Measurements from ENCODE around the gene KCNK7. TPM values are rescaled to one million over a fixed set of nuclear protein-coding genes. Genes with fewer than 3 reads are reported as not detected.

Gene KCNK7
- polyA plus RNA-seq, 1 of the 3 experiments (the other 2 are of a cell fraction) = 0.58 TPM

DNA sequence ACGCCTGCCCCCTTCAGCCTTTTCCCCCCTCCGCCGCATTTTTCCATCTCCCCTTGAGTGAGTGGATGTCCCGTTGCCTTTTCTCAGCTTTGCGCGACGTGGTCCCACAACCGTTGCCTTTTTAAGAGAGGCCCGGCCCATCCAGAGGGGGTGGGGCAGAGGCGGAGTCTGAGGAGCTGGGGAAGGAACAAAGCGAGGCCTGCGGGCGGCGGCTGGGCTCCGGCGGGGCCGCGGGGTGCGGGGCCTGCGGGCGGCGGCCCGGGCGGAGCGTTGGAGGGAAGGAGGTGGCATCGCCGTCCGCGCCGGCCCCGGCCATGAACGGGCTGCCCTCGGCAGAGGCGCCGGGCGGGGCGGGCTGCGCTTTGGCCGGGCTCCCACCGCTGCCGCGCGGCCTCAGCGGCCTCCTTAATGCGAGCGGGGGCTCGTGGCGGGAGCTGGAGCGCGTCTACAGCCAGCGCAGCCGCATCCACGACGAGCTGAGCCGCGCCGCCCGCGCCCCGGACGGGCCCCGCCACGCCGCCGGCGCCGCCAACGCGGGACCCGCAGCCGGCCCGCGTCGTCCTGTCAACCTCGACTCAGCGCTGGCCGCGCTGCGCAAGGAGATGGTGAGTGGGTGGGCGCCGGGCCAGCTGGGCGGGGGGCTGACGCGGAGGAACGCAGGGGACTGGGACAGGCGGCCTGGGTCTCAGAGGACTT is 23.1 kb downstream of the KCNK7 start, which contains the start of gene FAM89B:
TSS of gene FAM89B (plus strand) at position 183 of the 696 bp plus-strand sequence. CDS start at position 315, 132 bp downstream.
- Histone ChIP-seq H3F3A (replicated peaks; ENCODE audit: insufficient read depth) (peaks cover 43% of the 10 kb centered on the region), H3K79me2 (ENCODE audit: insufficient read depth) (peaks cover 67% of the 10 kb centered on the region), H3K9me2 (no peaks in the 10 kb centered on the region), H4K20me1 (ENCODE audit: insufficient read depth) (peaks cover 14% of the 10 kb centered on the region), H3K9me3 (no peaks in the 10 kb centered on the region), H3K27me3 (ENCODE audit: insufficient read depth) (no peaks in the 10 kb centered on the region), H3K4me1 (ENCODE audit: control insufficient read depth in 1 of 2, insufficient read depth in 2 of 2, low read depth in 1 of 2, low read length in 1 of 2) (peaks cover 49 to 58% of the 10 kb centered on the region in 2 experiments; a peak in 3 of 4 replicates), H2AFZ (ENCODE audit: low read depth) (no peak within 1 kb of the TSS), H3K36me3 (replicated peaks in 1 of 2; ENCODE audit: control insufficient read depth in 1 of 2, insufficient read depth in 2 of 2, low read length in 1 of 2) (peaks cover 9 to 11% of the 10 kb centered on the region in 2 experiments), H3K4me3 (ENCODE audit: low read depth in 2 of 2, low read length in 1 of 2) (peak within 1 kb of the TSS; percentile 76 to 99), H3K27ac (ENCODE audit: low read depth in 2 of 2, low read length in 1 of 2) (peak within 1 kb of the TSS; percentile 77 to 81), H3K9ac (peak within 1 kb of the TSS; percentile 77; the same call in 1 of the 2 replicates), H3K4me2 (peak within 1 kb of the TSS; percentile 95)
- ChIA-PET CTCF (interaction anchor here (0.5 to 13.6 kb wide), 24 partner anchors 10 to 157 kb away, joined by 3 to 295 read pairs (median 6); partner anchors contain the start of genes KAT5, KCNK7, LTBP3 and MAP3K11), POLR2A (interaction anchor here (1.0 to 2.0 kb wide), 10 partner anchors 9 to 74 kb away, joined by 3 to 10 read pairs (median 4); partner anchors contain the start of genes LTBP3 and MALAT1)
- peak; percentile 89 for DNase-seq
- under 1% methylated on average over 13 of the region's 86 CpGs for WGBS (ENCODE audit: low lambda C conversion rate)
- TF ChIP-seq JUND (IDR thresholded peaks at IDR 0.05) (no peak), CHD2 (IDR thresholded peaks at IDR 0.05; ENCODE audit: low read length, partially characterized antibody) (peak; percentile 53), GATA2 (CRISPR knock-in tag; IDR thresholded peaks at IDR 0.05) (no peak), EZH2phosphoT487 (IDR thresholded peaks at IDR 0.05; ENCODE audit: borderline replicate concordance, low read depth) (no peak), TCF12 (IDR thresholded peaks at IDR 0.05) (no peak), TAF1 (IDR thresholded peaks at IDR 0.05; ENCODE audit: borderline replicate concordance, low read depth, low read length) (peak; percentile 25; the same call in 1 of the 2 replicates), RCOR1 (IDR thresholded peaks at IDR 0.05; ENCODE audit: low read length) (no peak), FOSL2 (IDR thresholded peaks at IDR 0.05; ENCODE audit: borderline replicate concordance, low read depth) (no peak), RFX5 (IDR thresholded peaks at IDR 0.05; ENCODE audit: low read length) (no peak), MEF2A (IDR thresholded peaks at IDR 0.05; ENCODE audit: borderline replicate concordance, low read depth) (no peak), NRF1 (IDR thresholded peaks at IDR 0.05; ENCODE audit: low read depth, low read length) (peak; percentile 26; the same call in 1 of the 2 replicates), POLR2AphosphoS5 (IDR thresholded peaks at IDR 0.05; ENCODE audit: low read depth, low read length) (peak; percentile 28), RXRA (IDR thresholded peaks at IDR 0.05; ENCODE audit: borderline replicate concordance, low read depth) (no peak), TEAD4 (IDR thresholded peaks at IDR 0.05; ENCODE audit: borderline replicate concordance, insufficient read depth) (no peak), FOXJ3 (CRISPR knock-in tag; IDR thresholded peaks at IDR 0.05) (no peak), YY1 (IDR thresholded peaks at IDR 0.05; ENCODE audit: low read depth) (no peak), GABPA (IDR thresholded peaks at IDR 0.05; ENCODE audit: low read depth) (no peak), EP300 (IDR thresholded peaks at IDR 0.05; ENCODE audit: borderline replicate concordance in 1 of 2, low read depth in 1 of 2, low read length in 1 of 2) (no peak)
- TF ChIP-seq, protein P1, sequence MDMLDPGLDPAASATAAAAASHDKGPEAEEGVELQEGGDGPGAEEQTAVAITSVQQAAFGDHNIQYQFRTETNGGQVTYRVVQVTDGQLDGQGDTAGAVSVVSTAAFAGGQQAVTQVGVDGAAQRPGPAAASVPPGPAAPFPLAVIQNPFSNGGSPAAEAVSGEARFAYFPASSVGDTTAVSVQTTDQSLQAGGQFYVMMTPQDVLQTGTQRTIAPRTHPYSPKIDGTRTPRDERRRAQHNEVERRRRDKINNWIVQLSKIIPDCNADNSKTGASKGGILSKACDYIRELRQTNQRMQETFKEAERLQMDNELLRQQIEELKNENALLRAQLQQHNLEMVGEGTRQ (IDR thresholded peaks at IDR 0.05; ENCODE audit: borderline replicate concordance, low read depth, low read length) = no peak
- TF ChIP-seq, protein P2, sequence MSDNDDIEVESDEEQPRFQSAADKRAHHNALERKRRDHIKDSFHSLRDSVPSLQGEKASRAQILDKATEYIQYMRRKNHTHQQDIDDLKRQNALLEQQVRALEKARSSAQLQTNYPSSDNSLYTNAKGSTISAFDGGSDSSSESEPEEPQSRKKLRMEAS (IDR thresholded peaks at IDR 0.05; ENCODE audit: low read depth) = peak; percentile 59; the same call in 1 of the 2 replicates
- TF ChIP-seq, protein P3, sequence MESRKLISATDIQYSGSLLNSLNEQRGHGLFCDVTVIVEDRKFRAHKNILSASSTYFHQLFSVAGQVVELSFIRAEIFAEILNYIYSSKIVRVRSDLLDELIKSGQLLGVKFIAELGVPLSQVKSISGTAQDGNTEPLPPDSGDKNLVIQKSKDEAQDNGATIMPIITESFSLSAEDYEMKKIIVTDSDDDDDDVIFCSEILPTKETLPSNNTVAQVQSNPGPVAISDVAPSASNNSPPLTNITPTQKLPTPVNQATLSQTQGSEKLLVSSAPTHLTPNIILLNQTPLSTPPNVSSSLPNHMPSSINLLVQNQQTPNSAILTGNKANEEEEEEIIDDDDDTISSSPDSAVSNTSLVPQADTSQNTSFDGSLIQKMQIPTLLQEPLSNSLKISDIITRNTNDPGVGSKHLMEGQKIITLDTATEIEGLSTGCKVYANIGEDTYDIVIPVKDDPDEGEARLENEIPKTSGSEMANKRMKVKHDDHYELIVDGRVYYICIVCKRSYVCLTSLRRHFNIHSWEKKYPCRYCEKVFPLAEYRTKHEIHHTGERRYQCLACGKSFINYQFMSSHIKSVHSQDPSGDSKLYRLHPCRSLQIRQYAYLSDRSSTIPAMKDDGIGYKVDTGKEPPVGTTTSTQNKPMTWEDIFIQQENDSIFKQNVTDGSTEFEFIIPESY (IDR thresholded peaks at IDR 0.05; ENCODE audit: borderline replicate concordance, low read depth) = no peak
- TF ChIP-seq, protein P4, sequence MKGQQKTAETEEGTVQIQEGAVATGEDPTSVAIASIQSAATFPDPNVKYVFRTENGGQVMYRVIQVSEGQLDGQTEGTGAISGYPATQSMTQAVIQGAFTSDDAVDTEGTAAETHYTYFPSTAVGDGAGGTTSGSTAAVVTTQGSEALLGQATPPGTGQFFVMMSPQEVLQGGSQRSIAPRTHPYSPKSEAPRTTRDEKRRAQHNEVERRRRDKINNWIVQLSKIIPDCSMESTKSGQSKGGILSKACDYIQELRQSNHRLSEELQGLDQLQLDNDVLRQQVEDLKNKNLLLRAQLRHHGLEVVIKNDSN (IDR thresholded peaks at IDR 0.05; ENCODE audit: borderline replicate concordance, low read depth) = no peak
- TF ChIP-seq, protein P5, sequence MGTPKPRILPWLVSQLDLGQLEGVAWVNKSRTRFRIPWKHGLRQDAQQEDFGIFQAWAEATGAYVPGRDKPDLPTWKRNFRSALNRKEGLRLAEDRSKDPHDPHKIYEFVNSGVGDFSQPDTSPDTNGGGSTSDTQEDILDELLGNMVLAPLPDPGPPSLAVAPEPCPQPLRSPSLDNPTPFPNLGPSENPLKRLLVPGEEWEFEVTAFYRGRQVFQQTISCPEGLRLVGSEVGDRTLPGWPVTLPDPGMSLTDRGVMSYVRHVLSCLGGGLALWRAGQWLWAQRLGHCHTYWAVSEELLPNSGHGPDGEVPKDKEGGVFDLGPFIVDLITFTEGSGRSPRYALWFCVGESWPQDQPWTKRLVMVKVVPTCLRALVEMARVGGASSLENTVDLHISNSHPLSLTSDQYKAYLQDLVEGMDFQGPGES (IDR thresholded peaks at IDR 0.05; ENCODE audit: low read depth, low read length) = no peak
- TF ChIP-seq, protein P6, sequence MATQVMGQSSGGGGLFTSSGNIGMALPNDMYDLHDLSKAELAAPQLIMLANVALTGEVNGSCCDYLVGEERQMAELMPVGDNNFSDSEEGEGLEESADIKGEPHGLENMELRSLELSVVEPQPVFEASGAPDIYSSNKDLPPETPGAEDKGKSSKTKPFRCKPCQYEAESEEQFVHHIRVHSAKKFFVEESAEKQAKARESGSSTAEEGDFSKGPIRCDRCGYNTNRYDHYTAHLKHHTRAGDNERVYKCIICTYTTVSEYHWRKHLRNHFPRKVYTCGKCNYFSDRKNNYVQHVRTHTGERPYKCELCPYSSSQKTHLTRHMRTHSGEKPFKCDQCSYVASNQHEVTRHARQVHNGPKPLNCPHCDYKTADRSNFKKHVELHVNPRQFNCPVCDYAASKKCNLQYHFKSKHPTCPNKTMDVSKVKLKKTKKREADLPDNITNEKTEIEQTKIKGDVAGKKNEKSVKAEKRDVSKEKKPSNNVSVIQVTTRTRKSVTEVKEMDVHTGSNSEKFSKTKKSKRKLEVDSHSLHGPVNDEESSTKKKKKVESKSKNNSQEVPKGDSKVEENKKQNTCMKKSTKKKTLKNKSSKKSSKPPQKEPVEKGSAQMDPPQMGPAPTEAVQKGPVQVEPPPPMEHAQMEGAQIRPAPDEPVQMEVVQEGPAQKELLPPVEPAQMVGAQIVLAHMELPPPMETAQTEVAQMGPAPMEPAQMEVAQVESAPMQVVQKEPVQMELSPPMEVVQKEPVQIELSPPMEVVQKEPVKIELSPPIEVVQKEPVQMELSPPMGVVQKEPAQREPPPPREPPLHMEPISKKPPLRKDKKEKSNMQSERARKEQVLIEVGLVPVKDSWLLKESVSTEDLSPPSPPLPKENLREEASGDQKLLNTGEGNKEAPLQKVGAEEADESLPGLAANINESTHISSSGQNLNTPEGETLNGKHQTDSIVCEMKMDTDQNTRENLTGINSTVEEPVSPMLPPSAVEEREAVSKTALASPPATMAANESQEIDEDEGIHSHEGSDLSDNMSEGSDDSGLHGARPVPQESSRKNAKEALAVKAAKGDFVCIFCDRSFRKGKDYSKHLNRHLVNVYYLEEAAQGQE (IDR thresholded peaks at IDR 0.05; ENCODE audit: low read depth, low read length) = no peak

All from SK-N-SH (cell line).